ENCODE results near the gene MYLK2. TPM values are rescaled to one million over a fixed set of nuclear protein-coding genes. Genes with fewer than 3 reads are reported as not detected.

MYLK2 gene
- total RNA-seq, 1 experiment from 2014 or later: 0.74 TPM

DNA sequence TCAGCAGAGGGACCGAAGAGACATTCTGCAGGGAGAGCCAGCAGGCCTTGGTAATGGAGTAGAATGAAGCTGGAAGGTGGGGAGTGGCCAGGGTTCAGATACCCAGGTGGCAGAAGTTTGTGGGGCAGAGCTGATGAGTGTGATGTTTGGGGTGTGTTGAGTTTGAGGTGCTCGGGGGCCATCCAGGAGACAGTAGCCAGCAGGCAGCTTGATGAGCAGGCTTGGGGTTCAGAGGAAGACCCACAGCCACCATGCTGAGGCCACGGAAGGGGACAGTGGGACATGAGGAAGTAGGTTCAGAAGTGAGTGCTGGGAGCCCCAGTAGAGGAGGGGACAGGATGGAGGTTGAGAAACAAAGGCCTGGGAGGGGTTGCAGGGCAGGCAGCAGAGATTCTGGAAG is 37.4 kb downstream of the MYLK2 start:
- H3K14ac ChIP-seq (ENCODE audit: insufficient read depth, low read length): no peak overlapping the region
- no peak overlapping the region for H4K91ac ChIP-seq (ENCODE audit: insufficient read length, low read depth, low read length)
- H3K23ac ChIP-seq (ENCODE audit: insufficient read length, low read depth, low read length): no peak overlapping the region
- H3K9me3 Mint-ChIP-seq: no peaks in the 10 kb centered on the region
- DNase-seq: no peak
- H3K23me2 ChIP-seq (ENCODE audit: insufficient read length, low read depth, low read length, poor library complexity, severe bottlenecking): peaks cover 7% of the 10 kb centered on the region
- TF ChIP-seq, protein P1, sequence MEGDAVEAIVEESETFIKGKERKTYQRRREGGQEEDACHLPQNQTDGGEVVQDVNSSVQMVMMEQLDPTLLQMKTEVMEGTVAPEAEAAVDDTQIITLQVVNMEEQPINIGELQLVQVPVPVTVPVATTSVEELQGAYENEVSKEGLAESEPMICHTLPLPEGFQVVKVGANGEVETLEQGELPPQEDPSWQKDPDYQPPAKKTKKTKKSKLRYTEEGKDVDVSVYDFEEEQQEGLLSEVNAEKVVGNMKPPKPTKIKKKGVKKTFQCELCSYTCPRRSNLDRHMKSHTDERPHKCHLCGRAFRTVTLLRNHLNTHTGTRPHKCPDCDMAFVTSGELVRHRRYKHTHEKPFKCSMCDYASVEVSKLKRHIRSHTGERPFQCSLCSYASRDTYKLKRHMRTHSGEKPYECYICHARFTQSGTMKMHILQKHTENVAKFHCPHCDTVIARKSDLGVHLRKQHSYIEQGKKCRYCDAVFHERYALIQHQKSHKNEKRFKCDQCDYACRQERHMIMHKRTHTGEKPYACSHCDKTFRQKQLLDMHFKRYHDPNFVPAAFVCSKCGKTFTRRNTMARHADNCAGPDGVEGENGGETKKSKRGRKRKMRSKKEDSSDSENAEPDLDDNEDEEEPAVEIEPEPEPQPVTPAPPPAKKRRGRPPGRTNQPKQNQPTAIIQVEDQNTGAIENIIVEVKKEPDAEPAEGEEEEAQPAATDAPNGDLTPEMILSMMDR (conservative IDR thresholded peaks at IDR 0.05): no peak
- no peak overlapping the region for H2AFZ ChIP-seq (ENCODE audit: low read length)
- H3K18ac ChIP-seq (ENCODE audit: insufficient read length, low read depth, low read length): no peak overlapping the region
- no peaks in the 10 kb centered on the region for H3K27me3 ChIP-seq (ENCODE audit: insufficient read depth, low read length)
- no peaks in the 10 kb centered on the region for H3K9me3 ChIP-seq (ENCODE audit: control insufficient read depth, low read depth, low read length)
- H2BK15ac ChIP-seq (ENCODE audit: low read depth, low read length): no peak overlapping the region
- H4K5ac ChIP-seq (ENCODE audit: insufficient read length, low read depth, low read length): no peak overlapping the region
- peaks cover 2% of the 10 kb centered on the region; the same call in 1 of the 2 replicates for H3K4me1 ChIP-seq (ENCODE audit: insufficient read depth, low read length)
- no peak overlapping the region for H3K9ac ChIP-seq (ENCODE audit: extremely low read depth, insufficient read length, low read length)
- no peak overlapping the region for H2BK5ac ChIP-seq (ENCODE audit: insufficient read length, low read length)
- H4K8ac ChIP-seq (replicated peaks; ENCODE audit: insufficient read length, low read depth, low read length): no peak overlapping the region
- no peak overlapping the region for H3K27ac ChIP-seq (ENCODE audit: insufficient read length, low read depth, low read length)
- H2AK5ac ChIP-seq (ENCODE audit: insufficient read length, low read length): no peak overlapping the region
- no peaks in the 10 kb centered on the region for H3K79me2 ChIP-seq (ENCODE audit: insufficient read depth, low read length)
- H3K27ac Mint-ChIP-seq: no peak overlapping the region
- H2BK120ac ChIP-seq (ENCODE audit: low read depth, low read length, poor library complexity, severe bottlenecking): no peak overlapping the region
- no peak overlapping the region for H3K4me2 ChIP-seq (ENCODE audit: insufficient read depth, insufficient read length, low read length)
- no peak overlapping the region for H3K4me3 Mint-ChIP-seq
- H3K56ac ChIP-seq (ENCODE audit: insufficient read length, low read depth, low read length): no peak overlapping the region
- H3K79me1 ChIP-seq (ENCODE audit: insufficient read depth, low read depth, low read length, poor library complexity, severe bottlenecking): no peaks in the 10 kb centered on the region
- no peaks in the 10 kb centered on the region for H3K36me3 Mint-ChIP-seq (ENCODE audit: insufficient read depth in 1 of 3, low read depth in 3 of 3)
- H2BK20ac ChIP-seq (ENCODE audit: low read depth, low read length, poor library complexity, severe bottlenecking): no peak overlapping the region
- no peak overlapping the region for H3T11ph ChIP-seq (ENCODE audit: low read length)
- H3K27me3 Mint-ChIP-seq (ENCODE audit: low read depth): peaks cover 11% of the 10 kb centered on the region
- WGBS (ENCODE audit: extremely low coverage, insufficient read length, low lambda C conversion rate): no CpG with 5 or more reads among the region's 3 CpGs
- peaks cover 11 to 12% of the 10 kb centered on the region in 2 experiments for H3K4me1 Mint-ChIP-seq
- no peaks in the 10 kb centered on the region for H4K20me1 ChIP-seq (ENCODE audit: control insufficient read depth, insufficient read depth, insufficient read length)
- no peak overlapping the region for H3K4ac ChIP-seq (ENCODE audit: low read depth, low read length)
- no peak overlapping the region for H2BK12ac ChIP-seq (ENCODE audit: insufficient read length, low read depth, low read length)

Data from H9 (cell line).